ENCODE measurements around the gene COMTD1.
"Not testable (repeated sequence)": the region's sequence is repeated elsewhere in the genome, so short reads cannot be mapped to it uniquely, and the experiment has no call there.

COMTD1 gene

GRCh38 chr10:75212343-75212742 is 23.4 kb downstream of the COMTD1 start:
- FAIRE-seq: no peak

- no peak for FAIRE-seq
Measured at GRCh38 chr10:75211007-75211691, 24.6 kb downstream of the COMTD1 start.

GRCh38 chr10:75210282-75211006 is 25.3 kb downstream of the COMTD1 start, which contains the start of gene VDAC2:
Gene VDAC2 (plus strand): TSS chr10:75210796. CDS start chr10:75211159, 363 bp downstream.
- FAIRE-seq: no peak

- no peak for FAIRE-seq
Measured at GRCh38 chr10:75209921-75210281, 25.9 kb downstream of the COMTD1 start.

GRCh38 chr10:75209086-75209920 is 26.5 kb downstream of the COMTD1 start:
- FAIRE-seq: no peak

- no peak for FAIRE-seq
Measured at GRCh38 chr10:75208181-75208580, 27.6 kb downstream of the COMTD1 start.

GRCh38 chr10:75207857-75208144 is 28.0 kb downstream of the COMTD1 start:
- FAIRE-seq: no peak

GRCh38 chr10:75207079-75207856 is 28.5 kb downstream of the COMTD1 start:
- FAIRE-seq: no peak

GRCh38 chr10:75206638-75207037 is 29.1 kb downstream of the COMTD1 start:
- not testable (repeated sequence) for FAIRE-seq

GRCh38 chr10:75205908-75206307 is 29.8 kb downstream of the COMTD1 start:
- no peak for FAIRE-seq

GRCh38 chr10:75203724-75204123 is 32.0 kb downstream of the COMTD1 start:
- no peak for FAIRE-seq

- FAIRE-seq: not testable (repeated sequence)
Measured at GRCh38 chr10:75203046-75203620, 32.6 kb downstream of the COMTD1 start.

- no peak for FAIRE-seq
Measured at GRCh38 chr10:75202321-75203045, 33.3 kb downstream of the COMTD1 start.

GRCh38 chr10:75201793-75202307 is 33.9 kb downstream of the COMTD1 start:
- FAIRE-seq: no peak

- not testable (repeated sequence) for FAIRE-seq
Measured at GRCh38 chr10:75199949-75200348, 35.8 kb downstream of the COMTD1 start.

- no peak for FAIRE-seq
Measured at GRCh38 chr10:75197906-75198305, 37.9 kb downstream of the COMTD1 start.

- no peak for FAIRE-seq
Measured at GRCh38 chr10:75197066-75197465, 38.7 kb downstream of the COMTD1 start.

- no peak for FAIRE-seq
Measured at GRCh38 chr10:75195035-75195763, 40.6 kb downstream of the COMTD1 start.

GRCh38 chr10:75194625-75195024 is 41.1 kb downstream of the COMTD1 start:
- FAIRE-seq: not testable (repeated sequence)

- FAIRE-seq: no peak
Measured at GRCh38 chr10:75191821-75192568, 43.8 kb downstream of the COMTD1 start.

Data from G401.6 (cell line).